HL-60 (cell line): Measurements from ENCODE around the gene COL23A1.
A peak's percentile ranks its signal among the peaks of the same experiment; 100 is the strongest.

Experiments
- DNase-seq, 2 experiments: peaks; one replicate each; pipeline ENCODE4 v3.0.0-alpha.2; 2010 to 2020; ENCODE audit warnings: low read depth in 1 of 2, low spot score in 1 of 2
- H3K27ac ChIP-seq: fragments of 250-450 bp; sonication (Bioruptor Pico); replicated peaks from 2 replicates; pipeline ENCODE4 v1.5.1; 2020; ENCODE audit warnings: mild to moderate bottlenecking, moderate library complexity
- H3K27me3 ChIP-seq: fragments of 250-450 bp; sonication (Bioruptor Pico); 2 replicates; pipeline ENCODE4 v1.5.1; 2021; ENCODE audit warnings: mild to moderate bottlenecking, moderate library complexity; ENCODE audit not compliant: insufficient read depth, poor library complexity, severe bottlenecking
- H3K4me3 ChIP-seq: replicated peaks from 2 replicates; pipeline ENCODE4 v1.5.1; 2011; ENCODE audit warnings: mild to moderate bottlenecking, control low read depth, low read length; ENCODE audit not compliant: insufficient read depth
- GABPA ChIP-seq: IDR thresholded peaks from 2 replicates; pipeline ENCODE4 v1.6.1; 2012; ENCODE audit warnings: low read depth
- POLR2AphosphoS5 ChIP-seq: IDR thresholded peaks from 2 replicates; pipeline ENCODE4 v1.6.1; 2012; ENCODE audit warnings: low read depth
- SPI1 ChIP-seq: IDR thresholded peaks from 2 replicates; pipeline ENCODE4 v1.6.1; 2012; ENCODE audit warnings: low read depth, mild to moderate bottlenecking, borderline replicate concordance
- TF ChIP-seq, protein P1 (sequence below): IDR thresholded peaks from 2 replicates; pipeline ENCODE4 v1.6.1; 2012; ENCODE audit warnings: low read depth; ENCODE audit not compliant: insufficient replicate concordance
- TF ChIP-seq, protein P2 (sequence below): IDR thresholded peaks from one replicate; pipeline ENCODE4 v1.5.1; 2011; ENCODE audit warnings: low read length, control low read depth, inconsistent platforms; ENCODE audit not compliant: insufficient read depth

The COL23A1 gene

GRCh38 chr5:178204935-178205748 lies 385.1 kb downstream of the COL23A1 start:
- no peaks in the 10 kb centered on the region for H3K27me3 ChIP-seq
- peak; percentile 15; the same call in 1 of the 2 replicates for TF ChIP-seq POLR2AphosphoS5
- TF ChIP-seq, protein P1, sequence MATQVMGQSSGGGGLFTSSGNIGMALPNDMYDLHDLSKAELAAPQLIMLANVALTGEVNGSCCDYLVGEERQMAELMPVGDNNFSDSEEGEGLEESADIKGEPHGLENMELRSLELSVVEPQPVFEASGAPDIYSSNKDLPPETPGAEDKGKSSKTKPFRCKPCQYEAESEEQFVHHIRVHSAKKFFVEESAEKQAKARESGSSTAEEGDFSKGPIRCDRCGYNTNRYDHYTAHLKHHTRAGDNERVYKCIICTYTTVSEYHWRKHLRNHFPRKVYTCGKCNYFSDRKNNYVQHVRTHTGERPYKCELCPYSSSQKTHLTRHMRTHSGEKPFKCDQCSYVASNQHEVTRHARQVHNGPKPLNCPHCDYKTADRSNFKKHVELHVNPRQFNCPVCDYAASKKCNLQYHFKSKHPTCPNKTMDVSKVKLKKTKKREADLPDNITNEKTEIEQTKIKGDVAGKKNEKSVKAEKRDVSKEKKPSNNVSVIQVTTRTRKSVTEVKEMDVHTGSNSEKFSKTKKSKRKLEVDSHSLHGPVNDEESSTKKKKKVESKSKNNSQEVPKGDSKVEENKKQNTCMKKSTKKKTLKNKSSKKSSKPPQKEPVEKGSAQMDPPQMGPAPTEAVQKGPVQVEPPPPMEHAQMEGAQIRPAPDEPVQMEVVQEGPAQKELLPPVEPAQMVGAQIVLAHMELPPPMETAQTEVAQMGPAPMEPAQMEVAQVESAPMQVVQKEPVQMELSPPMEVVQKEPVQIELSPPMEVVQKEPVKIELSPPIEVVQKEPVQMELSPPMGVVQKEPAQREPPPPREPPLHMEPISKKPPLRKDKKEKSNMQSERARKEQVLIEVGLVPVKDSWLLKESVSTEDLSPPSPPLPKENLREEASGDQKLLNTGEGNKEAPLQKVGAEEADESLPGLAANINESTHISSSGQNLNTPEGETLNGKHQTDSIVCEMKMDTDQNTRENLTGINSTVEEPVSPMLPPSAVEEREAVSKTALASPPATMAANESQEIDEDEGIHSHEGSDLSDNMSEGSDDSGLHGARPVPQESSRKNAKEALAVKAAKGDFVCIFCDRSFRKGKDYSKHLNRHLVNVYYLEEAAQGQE = no peak
- H3K27ac ChIP-seq = peak overlapping the region; percentile 83
- peak overlapping the region; percentile 97 for H3K4me3 ChIP-seq
- DNase-seq = peak in 1 of 2 experiments; percentile 81

GRCh38 chr5:178204182-178204934 lies 385.8 kb downstream of the COL23A1 start, which contains the start of gene HNRNPAB:
Gene HNRNPAB (plus strand): TSS chr5:178204533. CDS start chr5:178204838, 305 bp downstream.
- H3K27me3 ChIP-seq = no peaks in the 10 kb centered on the region
- H3K4me3 ChIP-seq = peak within 1 kb of the TSS; percentile 97
- H3K27ac ChIP-seq = peak within 1 kb of the TSS; percentile 83
- TF ChIP-seq GABPA = no peak
- no peak for TF ChIP-seq SPI1
- TF ChIP-seq POLR2AphosphoS5 = peak; percentile 100
- TF ChIP-seq, protein P2, sequence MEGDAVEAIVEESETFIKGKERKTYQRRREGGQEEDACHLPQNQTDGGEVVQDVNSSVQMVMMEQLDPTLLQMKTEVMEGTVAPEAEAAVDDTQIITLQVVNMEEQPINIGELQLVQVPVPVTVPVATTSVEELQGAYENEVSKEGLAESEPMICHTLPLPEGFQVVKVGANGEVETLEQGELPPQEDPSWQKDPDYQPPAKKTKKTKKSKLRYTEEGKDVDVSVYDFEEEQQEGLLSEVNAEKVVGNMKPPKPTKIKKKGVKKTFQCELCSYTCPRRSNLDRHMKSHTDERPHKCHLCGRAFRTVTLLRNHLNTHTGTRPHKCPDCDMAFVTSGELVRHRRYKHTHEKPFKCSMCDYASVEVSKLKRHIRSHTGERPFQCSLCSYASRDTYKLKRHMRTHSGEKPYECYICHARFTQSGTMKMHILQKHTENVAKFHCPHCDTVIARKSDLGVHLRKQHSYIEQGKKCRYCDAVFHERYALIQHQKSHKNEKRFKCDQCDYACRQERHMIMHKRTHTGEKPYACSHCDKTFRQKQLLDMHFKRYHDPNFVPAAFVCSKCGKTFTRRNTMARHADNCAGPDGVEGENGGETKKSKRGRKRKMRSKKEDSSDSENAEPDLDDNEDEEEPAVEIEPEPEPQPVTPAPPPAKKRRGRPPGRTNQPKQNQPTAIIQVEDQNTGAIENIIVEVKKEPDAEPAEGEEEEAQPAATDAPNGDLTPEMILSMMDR = no peak
- TF ChIP-seq, protein P1 = peak; percentile 52
- peak; percentile 94 to 95 for DNase-seq

DNA sequence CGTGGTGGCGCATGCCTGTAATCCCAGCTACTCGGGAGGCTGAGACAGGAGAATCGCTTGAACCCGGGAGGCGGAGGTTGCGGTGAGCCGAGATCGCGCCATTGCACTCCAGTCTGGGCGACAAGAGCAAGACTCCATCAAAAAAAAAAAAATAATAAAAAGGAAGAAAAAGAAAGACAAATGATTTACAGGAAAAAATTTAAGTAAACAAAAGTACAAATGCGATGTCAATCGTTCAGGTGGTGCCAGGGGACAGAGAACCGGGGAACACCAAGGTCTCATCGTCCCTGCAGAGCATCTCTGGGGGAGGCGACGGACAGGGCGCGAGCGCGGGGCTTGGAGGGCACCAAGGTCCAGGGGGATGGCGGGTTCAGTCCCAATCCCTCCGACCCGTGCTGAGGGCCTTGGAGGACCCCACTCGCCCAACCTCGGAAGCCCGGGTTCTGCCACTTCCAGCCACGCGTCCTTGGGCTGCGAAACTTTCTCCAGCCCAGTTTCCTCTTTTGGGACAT lies 386.5 kb downstream of the COL23A1 start:
- Histone ChIP-seq H3K27me3 (no peaks in the 10 kb centered on the region), H3K27ac (peak overlapping the region; percentile 83), H3K4me3 (peak overlapping the region; percentile 97)
- TF ChIP-seq SPI1 (peak; percentile 47; the same call in 1 of the 2 replicates), POLR2AphosphoS5 (no peak)
- DNase-seq = no peak

GRCh38 chr5:178202541-178202940 lies 387.7 kb downstream of the COL23A1 start:
- H3K27ac ChIP-seq = peak overlapping the region; percentile 64
- H3K4me3 ChIP-seq = no peak overlapping the region
- no peak for DNase-seq

More at GRCh38 chr5:178202541-178202940, 387.7 kb downstream of the COL23A1 start:
- TF ChIP-seq, protein P1 = no peak
- TF ChIP-seq, protein P2 = no peak
- TF ChIP-seq SPI1 (no peak), POLR2AphosphoS5 (no peak), GABPA (no peak)
- H3K27me3 ChIP-seq = no peaks in the 10 kb centered on the region
